Thyroid gland (tissue), 4 donors: ENCODE results near the gene EPB41. TPM values are rescaled to one million over a fixed set of nuclear protein-coding genes. Genes with fewer than 3 reads are reported as not detected.

Source experiments
- DNase-seq, 2 donors: peaks; one replicate each; pipeline ENCODE4 v3.0.0-alpha.2; 2019
- H3K27ac ChIP-seq, 3 donors: fragments of 200-600 bp; sonication (generic); 1 replicate in 2 of 3; 2 replicates in 1 of 3; pipeline ENCODE4 v1.5.1; 2016 to 2019; ENCODE audit warnings: mild to moderate bottlenecking in 1 of 3, moderate library complexity in 1 of 3
- H3K27me3 ChIP-seq: fragments of 200-600 bp; sonication (generic); one replicate; pipeline ENCODE4 v1.5.1; 2019
- H3K36me3 ChIP-seq, 2 donors: fragments of 200-600 bp; sonication (generic); one replicate each; pipeline ENCODE4 v1.5.1; 2016 to 2019
- H3K4me1 ChIP-seq, 2 donors: fragments of 200-600 bp; sonication (generic); one replicate each; pipeline ENCODE4 v1.5.1; 2017 to 2019
- H3K4me3 ChIP-seq, 3 donors: fragments of 200-600 bp; sonication (generic); replicated peaks in 1 of 3; 1 replicate in 2 of 3; 2 replicates in 1 of 3; pipeline ENCODE4 v1.5.1; 2016; ENCODE audit warnings: mild to moderate bottlenecking in 1 of 3
- H3K9me3 ChIP-seq: fragments of 200-600 bp; sonication (generic); one replicate; pipeline ENCODE4 v1.5.1; 2017
- CTCF ChIP-seq, 6 experiments: fragments of 200-600 bp in 3 of 6; fragments of 450-650 bp in 3 of 6; sonication (generic) in 3 of 6; IDR thresholded peaks; one replicate each; pipeline ENCODE4 v1.5.1; 2016 to 2019; ENCODE audit warnings: antibody characterized with exemption in 6 of 6, mild to moderate bottlenecking in 2 of 6, inconsistent platforms in 1 of 6, moderate library complexity in 1 of 6
- POLR2A ChIP-seq, 2 donors: fragments of 450-650 bp; IDR thresholded peaks; one replicate each; pipeline ENCODE4 v1.6.1; 2017; ENCODE audit warnings: antibody characterized with exemption in 2 of 2, mild to moderate bottlenecking in 2 of 2, moderate library complexity in 1 of 2
- WGBS, 2 donors: methylation state at CpG; one replicate each; pipeline ENCODE4 v1.1.5; 2017; 5-methylcytosine and 5-hydroxymethylcytosine counted together
- intact Hi-C: fragments of 100-400 bp; cut with DNase I; formaldehyde crosslinking; loops from one replicate; pipeline ENCODE4 v1.15.1; 2023
- total RNA-seq, 4 donors: library from RNA; depleted of rRNA; stranded (reverse); fragments of >200 nt; gene quantifications; one replicate each; pipeline ENCODE4 v1.2.3, GENCODE V29; 2016

The EPB41 gene
- total RNA-seq, 4 donors from 2014 or later, result 59.7 to 102 (median 80.2) TPM

- peak overlapping the region; percentile 36 to 84 (median 77) for H3K27ac ChIP-seq
- no peak for TF ChIP-seq CTCF (IDR thresholded peaks at IDR 0.05)
- peak in 1 of 2 donors; percentile 92 for TF ChIP-seq POLR2A (IDR thresholded peaks at IDR 0.05)
- 2 to 5% methylated on average over 12 to 21 of the region's 43 CpGs for WGBS, 2 donors
- intact Hi-C loops, result no loop called here
- H3K36me3 ChIP-seq, result no peaks in the 10 kb centered on the region
- H3K27me3 ChIP-seq, result no peaks in the 10 kb centered on the region
- peaks cover 20 to 41% of the 10 kb centered on the region in 2 donors for H3K4me1 ChIP-seq
- H3K9me3 ChIP-seq, result no peaks in the 10 kb centered on the region
- peak overlapping the region; percentile 40 to 97 (median 86) for H3K4me3 ChIP-seq
- DNase-seq, result peak; percentile 92
Observed at GRCh38 chr1:28886731-28887418, 27.5 kb upstream of the EPB41 start.

GRCh38 chr1:28887419-28887834, 26.9 kb upstream of the EPB41 start:
- H3K27ac ChIP-seq, result peak overlapping the region in 2 of 3 donors; percentile 36 to 77
- DNase-seq, result peak; percentile 49 to 50
- no peak for TF ChIP-seq POLR2A (IDR thresholded peaks at IDR 0.05)
- TF ChIP-seq CTCF (IDR thresholded peaks at IDR 0.05), result no peak
- H3K4me3 ChIP-seq, result peak overlapping the region; percentile 40 to 97 (median 86)
- H3K9me3 ChIP-seq, result no peaks in the 10 kb centered on the region
- intact Hi-C loops, result no loop called here
- no peaks in the 10 kb centered on the region for H3K27me3 ChIP-seq
- peaks cover 20 to 35% of the 10 kb centered on the region in 2 donors for H3K4me1 ChIP-seq
- no peaks in the 10 kb centered on the region for H3K36me3 ChIP-seq
- WGBS, 2 donors, result 0% methylated on average over 3 to 11 of the region's 41 CpGs

- no peaks in the 10 kb centered on the region for H3K9me3 ChIP-seq
- H3K27me3 ChIP-seq, result no peaks in the 10 kb centered on the region
- DNase-seq, result peak; percentile 71 to 83
- peak overlapping the region; percentile 40 to 97 (median 86) for H3K4me3 ChIP-seq
- no peak for TF ChIP-seq CTCF (IDR thresholded peaks at IDR 0.05)
- TF ChIP-seq POLR2A (IDR thresholded peaks at IDR 0.05), result peak in 1 of 2 donors; percentile 33
- intact Hi-C loops, result loop anchor here (2.0 kb wide), 1 partner anchor 315 kb away; no protein-coding TSS in a partner anchor
- H3K36me3 ChIP-seq, result no peaks in the 10 kb centered on the region
- peak overlapping the region in 2 of 3 donors; percentile 36 to 77 for H3K27ac ChIP-seq
- H3K4me1 ChIP-seq, result peaks cover 20 to 34% of the 10 kb centered on the region in 2 donors
- whole genome bisulfite sequencing, 2 donors, result 30 to 34% methylated on average over 14 to 19 of the region's 24 CpGs
Observed at GRCh38 chr1:28887835-28888682, 26.3 kb upstream of the EPB41 start.

GRCh38 chr1:28888915-28889314, 25.5 kb upstream of the EPB41 start:
- peaks cover 20 to 31% of the 10 kb centered on the region in 2 donors for H3K4me1 ChIP-seq
- intact Hi-C loops, result loop anchor here (2.0 kb wide), 1 partner anchor 314 kb away; no protein-coding TSS in a partner anchor

GRCh38 chr1:28889357-28889756, 25.0 kb upstream of the EPB41 start:
- TF ChIP-seq CTCF (IDR thresholded peaks at IDR 0.05) (no peak), POLR2A (IDR thresholded peaks at IDR 0.05) (no peak)
- DNase-seq, result no peak
- H3K27ac ChIP-seq, result no peak overlapping the region
- intact Hi-C loops, result loop anchor here (2.0 kb wide), 1 partner anchor 313 kb away; no protein-coding TSS in a partner anchor
- 98 to 100% methylated on average over 1 to 5 of the region's 5 CpGs for WGBS, 2 donors
- H3K27me3 ChIP-seq, result no peaks in the 10 kb centered on the region
- H3K4me3 ChIP-seq, result no peak overlapping the region
- peaks cover 19 to 26% of the 10 kb centered on the region in 2 donors for H3K4me1 ChIP-seq
- no peaks in the 10 kb centered on the region for H3K9me3 ChIP-seq
- H3K36me3 ChIP-seq, result no peaks in the 10 kb centered on the region

More at GRCh38 chr1:28888915-28889314, 25.5 kb upstream of the EPB41 start:
- WGBS, 2 donors, result 92 to 95% methylated on average over 7 of the region's 7 CpGs
- H3K27me3 ChIP-seq, result no peaks in the 10 kb centered on the region
- no peak overlapping the region for H3K27ac ChIP-seq
- DNase-seq, result no peak
- no peak overlapping the region for H3K4me3 ChIP-seq
- TF ChIP-seq POLR2A (IDR thresholded peaks at IDR 0.05), result no peak
- H3K9me3 ChIP-seq, result no peaks in the 10 kb centered on the region
- H3K36me3 ChIP-seq, result no peaks in the 10 kb centered on the region
